Adipocyte (in vitro differentiated cells): ENCODE data around the gene DENND1A.

Experiments
- DNase-seq: peaks from one replicate; pipeline ENCODE4 v3.0.0-alpha.2; 2015; ENCODE audit warnings: low read depth
- H3K27me3 ChIP-seq: replicated peaks from 2 replicates; pipeline ENCODE4 v1.7.0; 2013; ENCODE audit warnings: mild to moderate bottlenecking, low read length, moderate library complexity; ENCODE audit not compliant: control insufficient read depth, insufficient read depth
- H3K36me3 ChIP-seq: 2 replicates; pipeline ENCODE4 v1.7.0; 2013; ENCODE audit warnings: low read length, mild to moderate bottlenecking, moderate library complexity; ENCODE audit not compliant: control insufficient read depth, insufficient read depth, severe bottlenecking
- H3K4me1 ChIP-seq: 2 replicates; pipeline ENCODE4 v1.7.0; 2013; ENCODE audit warnings: mild to moderate bottlenecking, low read length, moderate library complexity; ENCODE audit not compliant: control insufficient read depth, insufficient read depth
- H3K4me3 ChIP-seq: 2 replicates; pipeline ENCODE4 v1.7.0; 2013; ENCODE audit warnings: mild to moderate bottlenecking, low read length, moderate library complexity
- H3K9ac ChIP-seq: 2 replicates; pipeline ENCODE4 v1.7.0; 2013; ENCODE audit warnings: mild to moderate bottlenecking, low read length, moderate library complexity
- H3K9me3 ChIP-seq: 2 replicates; pipeline ENCODE4 v1.7.0; 2013; ENCODE audit warnings: mild to moderate bottlenecking, low read length, moderate library complexity; ENCODE audit not compliant: control insufficient read depth

Gene DENND1A

GRCh38 chr9:123544007-123544827 is 385.7 kb downstream of the DENND1A start:
- Histone ChIP-seq H3K9me3 (no peaks in the 10 kb centered on the region), H3K4me3 (no peak overlapping the region), H3K4me1 (no peaks in the 10 kb centered on the region), H3K27me3 (no peaks in the 10 kb centered on the region), H3K9ac (no peak overlapping the region), H3K36me3 (no peaks in the 10 kb centered on the region)
- DNase-seq = peak; percentile 78

DNA sequence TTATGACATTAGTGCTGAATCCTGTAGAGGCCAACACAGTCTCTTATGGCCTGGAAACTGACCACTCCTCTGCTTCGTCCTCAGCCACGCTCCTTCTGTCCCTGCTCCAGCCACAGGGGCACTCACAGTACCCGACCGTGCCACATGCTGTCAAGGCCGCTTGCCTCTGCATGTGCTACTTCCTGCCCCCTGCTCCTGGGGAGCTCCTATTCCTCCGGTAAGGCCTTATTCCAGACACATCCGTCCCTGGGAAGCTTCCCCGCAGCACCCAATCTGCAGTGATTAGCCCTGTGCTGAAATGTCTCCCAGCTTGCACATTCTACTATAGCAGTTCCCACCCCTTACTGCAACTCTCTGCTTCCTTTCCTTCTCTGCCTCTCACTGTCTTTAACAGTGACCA is 386.4 kb downstream of the DENND1A start:
- H3K36me3 ChIP-seq = no peaks in the 10 kb centered on the region
- no peak overlapping the region for H3K4me3 ChIP-seq

DNA sequence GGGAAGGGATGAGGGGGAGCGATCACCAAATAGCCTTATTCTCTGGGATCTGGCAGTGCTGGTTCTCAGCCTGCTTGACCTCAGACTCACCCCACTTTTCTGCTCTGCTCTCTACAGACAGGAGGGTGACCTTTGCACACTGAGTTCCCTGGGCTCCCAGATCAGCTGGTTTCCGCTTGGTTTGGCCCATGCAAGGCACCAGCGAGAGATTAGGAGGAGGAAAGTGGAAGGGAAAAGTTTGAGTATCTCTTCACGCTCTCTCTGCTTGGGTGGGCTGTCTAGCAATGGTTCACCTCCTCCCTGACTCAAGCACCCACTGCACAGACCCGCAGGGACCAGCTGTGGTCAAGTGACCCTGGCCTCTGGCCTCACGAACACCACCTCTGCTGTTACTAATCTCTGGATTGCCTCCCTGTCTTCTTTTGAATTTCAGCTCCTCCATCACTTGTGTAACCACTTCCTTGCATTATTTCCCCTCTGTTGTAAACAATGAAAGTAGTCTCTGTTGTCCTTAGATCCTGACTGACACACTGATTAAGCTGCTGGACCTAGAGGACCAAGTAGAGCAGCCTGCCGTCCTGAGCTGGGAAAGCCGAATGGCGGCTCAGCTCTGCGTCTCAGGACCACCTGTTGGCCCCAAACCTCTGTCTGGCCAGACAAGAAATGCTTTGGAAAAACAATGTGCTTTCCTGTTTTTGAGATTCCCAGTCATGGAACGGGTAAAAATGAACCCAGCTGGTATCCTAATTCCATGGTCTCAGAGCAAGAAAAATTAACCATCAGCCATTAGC is 387.3 kb downstream of the DENND1A start:
- Histone ChIP-seq H3K27me3 (no peaks in the 10 kb centered on the region), H3K4me3 (no peak overlapping the region), H3K9ac (no peak overlapping the region), H3K4me1 (no peaks in the 10 kb centered on the region), H3K36me3 (no peaks in the 10 kb centered on the region), H3K9me3 (no peaks in the 10 kb centered on the region)
- no peak for DNase-seq

More for the DNA sequence above, 386.4 kb downstream of the DENND1A start:
- H3K27me3 ChIP-seq = no peaks in the 10 kb centered on the region
- no peak for DNase-seq
- no peak overlapping the region for H3K9ac ChIP-seq
- H3K9me3 ChIP-seq = no peaks in the 10 kb centered on the region
- H3K4me1 ChIP-seq = no peaks in the 10 kb centered on the region

- H3K4me1 ChIP-seq = no peaks in the 10 kb centered on the region
- no peaks in the 10 kb centered on the region for H3K27me3 ChIP-seq
- no peak overlapping the region for H3K4me3 ChIP-seq
- H3K9ac ChIP-seq = no peak overlapping the region
- H3K9me3 ChIP-seq = no peaks in the 10 kb centered on the region
- DNase-seq = no peak
- H3K36me3 ChIP-seq = no peaks in the 10 kb centered on the region
These were observed 388.5 kb downstream of the DENND1A start for GRCh38 chr9:123541411-123541810.

GRCh38 chr9:123540457-123540856 is 389.5 kb downstream of the DENND1A start:
- Histone ChIP-seq H3K4me1 (no peaks in the 10 kb centered on the region), H3K9ac (no peak overlapping the region), H3K27me3 (no peaks in the 10 kb centered on the region), H3K36me3 (no peaks in the 10 kb centered on the region), H3K4me3 (no peak overlapping the region), H3K9me3 (no peaks in the 10 kb centered on the region)
- DNase-seq = no peak

DNA sequence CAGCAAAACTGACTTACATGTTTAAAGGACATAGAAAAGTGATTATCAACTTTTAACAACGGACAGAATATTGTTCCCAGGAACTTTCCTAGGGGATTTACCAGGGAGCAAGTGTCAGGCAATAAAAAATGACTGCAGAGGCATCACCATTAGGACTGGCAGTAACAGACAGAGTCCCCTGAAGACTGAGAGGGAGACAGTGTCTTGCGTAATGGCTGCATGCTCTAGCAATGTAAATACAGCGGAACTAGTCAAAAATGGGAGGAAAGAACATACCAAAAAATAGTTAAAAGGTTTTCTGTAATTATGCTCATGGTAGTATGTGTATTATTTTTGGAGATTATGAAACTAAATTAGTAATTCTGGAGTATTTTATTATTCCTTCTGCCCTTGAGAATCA is 392.1 kb downstream of the DENND1A start:
- Histone ChIP-seq H3K9me3 (no peaks in the 10 kb centered on the region), H3K36me3 (no peaks in the 10 kb centered on the region), H3K9ac (no peak overlapping the region), H3K4me3 (no peak overlapping the region), H3K27me3 (no peaks in the 10 kb centered on the region), H3K4me1 (no peaks in the 10 kb centered on the region)
- no peak for DNase-seq

DNA sequence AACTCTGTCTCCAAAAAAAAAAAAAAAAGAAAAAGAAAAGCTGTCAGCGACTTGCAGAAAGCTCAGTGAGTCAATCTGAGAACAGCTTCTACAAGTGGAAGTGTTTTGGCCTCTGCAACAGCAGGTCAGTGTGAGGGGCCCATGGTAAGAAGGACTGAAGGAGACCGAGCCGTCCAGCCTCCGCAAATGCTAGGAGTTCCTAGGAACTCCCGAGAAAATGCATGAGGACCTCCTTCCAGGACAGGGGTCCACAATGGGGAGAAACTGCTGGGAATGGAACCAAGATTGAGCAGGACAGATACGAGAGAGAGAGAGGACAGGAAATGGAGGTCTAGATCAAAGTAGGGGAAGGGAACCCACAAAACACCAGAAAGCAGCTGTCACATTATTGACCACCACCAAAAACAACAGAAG is 393.5 kb downstream of the DENND1A start:
- Histone ChIP-seq H3K27me3 (no peaks in the 10 kb centered on the region), H3K36me3 (no peaks in the 10 kb centered on the region), H3K9me3 (no peaks in the 10 kb centered on the region), H3K4me1 (no peaks in the 10 kb centered on the region), H3K4me3 (no peak overlapping the region), H3K9ac (no peak overlapping the region)
- no peak for DNase-seq

DNA sequence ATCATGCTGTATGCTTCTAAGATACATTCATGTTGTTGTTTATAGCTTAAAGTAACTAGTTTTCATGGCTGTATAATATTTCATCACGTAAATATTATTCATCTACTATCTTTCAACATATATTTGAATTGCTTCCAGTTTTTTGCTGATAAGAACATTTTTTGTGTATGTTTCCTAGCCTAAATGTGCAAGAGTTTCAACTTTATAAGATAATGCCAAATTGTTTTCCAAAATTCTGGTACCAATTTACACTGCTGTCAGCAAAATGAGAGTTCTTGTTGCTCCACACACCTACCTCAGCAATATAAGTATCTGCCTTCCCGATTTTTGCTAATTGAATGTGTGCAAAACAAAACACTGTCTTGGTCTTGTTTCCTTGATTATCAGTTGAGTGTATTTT is 395.6 kb downstream of the DENND1A start:
- Histone ChIP-seq H3K9ac (no peak overlapping the region), H3K4me1 (no peaks in the 10 kb centered on the region), H3K9me3 (peaks cover 4% of the 10 kb centered on the region), H3K27me3 (no peaks in the 10 kb centered on the region), H3K36me3 (no peaks in the 10 kb centered on the region), H3K4me3 (no peak overlapping the region)
- no peak for DNase-seq

DNA sequence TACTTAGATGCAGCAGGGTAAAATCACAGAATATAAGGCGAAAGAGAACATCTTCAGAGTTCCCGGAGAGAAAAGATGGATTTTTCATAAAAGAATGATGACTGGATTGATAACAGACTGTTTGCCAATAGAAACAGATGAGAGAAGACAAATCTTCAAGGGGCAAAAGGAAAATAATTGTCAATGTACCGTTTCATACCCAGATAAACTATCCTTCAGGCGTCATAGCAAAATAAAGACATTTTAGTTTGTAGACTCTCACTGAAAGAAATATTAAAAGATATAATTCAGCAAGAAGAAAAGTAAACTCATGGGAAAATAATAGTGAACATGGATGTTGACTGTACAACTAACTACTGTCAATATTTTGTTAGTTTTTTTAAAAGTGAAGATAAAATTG is 399.7 kb downstream of the DENND1A start:
- H3K4me1 ChIP-seq = no peaks in the 10 kb centered on the region
- H3K9me3 ChIP-seq = peaks cover 4% of the 10 kb centered on the region
- no peaks in the 10 kb centered on the region for H3K36me3 ChIP-seq
- H3K27me3 ChIP-seq = no peaks in the 10 kb centered on the region
- no peak overlapping the region for H3K9ac ChIP-seq
- H3K4me3 ChIP-seq = no peak overlapping the region
- no peak for DNase-seq

- Histone ChIP-seq H3K9ac (no peak overlapping the region), H3K27me3 (no peaks in the 10 kb centered on the region), H3K4me1 (no peaks in the 10 kb centered on the region), H3K4me3 (no peak overlapping the region), H3K9me3 (peaks cover 4% of the 10 kb centered on the region), H3K36me3 (no peaks in the 10 kb centered on the region)
- DNase-seq = no peak
These were observed 401.4 kb downstream of the DENND1A start for GRCh38 chr9:123528501-123528900.

DNA sequence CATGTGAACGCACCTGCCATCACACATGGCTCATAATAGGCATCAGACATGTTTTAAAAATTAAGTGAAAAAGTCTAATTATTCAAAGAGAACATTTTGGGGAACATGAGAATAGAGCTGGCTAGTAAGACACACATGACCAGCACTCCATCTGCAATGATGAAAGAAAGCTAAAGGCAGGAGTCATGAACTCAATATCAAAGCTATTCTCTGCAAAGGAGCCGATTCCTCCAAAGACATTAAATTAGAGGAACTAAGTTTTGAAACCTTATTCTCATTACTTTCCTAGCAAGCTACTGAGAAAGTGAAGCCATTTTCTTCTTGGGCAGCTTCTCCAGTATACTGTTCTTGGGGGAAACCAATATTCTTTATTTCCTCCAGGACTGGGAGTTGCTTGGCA is 401.9 kb downstream of the DENND1A start:
- H3K4me3 ChIP-seq = no peak overlapping the region
- no peak for DNase-seq
- no peaks in the 10 kb centered on the region for H3K36me3 ChIP-seq
- no peaks in the 10 kb centered on the region for H3K4me1 ChIP-seq
- no peak overlapping the region for H3K9ac ChIP-seq
- H3K9me3 ChIP-seq = peaks cover 4% of the 10 kb centered on the region
- H3K27me3 ChIP-seq = no peaks in the 10 kb centered on the region
